K562 (cell line): ENCODE results near the gene KCNAB1. TPM values are rescaled to one million over a fixed set of nuclear protein-coding genes. Genes with fewer than 3 reads are reported as not detected.

Experiments used
- ATAC-seq: fragments of 200-7000 bp; cut with Tn5 transposase; 3 replicates; pipeline ENCODE4 v1.9.1; 2020; ENCODE audit warnings: moderate library complexity
- BruUV-seq: library from RNA; stranded (reverse); fragments of 400-500 nt; replicated peaks from 2 replicates; lab custom pipeline; 2021; lab: Mats Ljungman, UMichigan
- CTCF ChIA-PET: fragments of 300-600 bp; formaldehyde crosslinking; extraction: SDS; loops from one replicate; lab custom pipeline; 2021; ENCODE audit warnings: low intra/inter-chr PET ratio; lab: Yijun Ruan, JAX
- POLR2A ChIA-PET: fragments of 300-600, 350-650 bp; sonication (Branson Sonifier 250); formaldehyde crosslinking; extraction: SDS; loops from one replicate; lab custom pipeline; 2021; ENCODE audit warnings: antibody characterized with exemption, inconsistent platforms; lab: Yijun Ruan, JAX
- DNase-seq, 4 experiments: peaks; one replicate each; pipeline versions ENCODE4 v3.0.0 to v3.0.0-alpha.2; 2011 to 2018; ENCODE audit warnings: low spot score in 3 of 4, mixed read lengths in 3 of 4; ENCODE audit errors: extremely low read depth in 1 of 4
- FAIRE-seq: peaks from 2 replicates; lab custom pipeline; 2011; peaks lifted over from hg19 to GRCh38; lab: Jason Lieb, UNC
- H2AFZ ChIP-seq: 2 replicates; pipeline ENCODE4 v1.6.0; 2011; ENCODE audit warnings: low read depth, low read length, control low read depth, inconsistent platforms
- H3K27ac ChIP-seq: fragments of 200-600 bp; 3 replicates; pipeline ENCODE4 v1.8.0; 2011; ENCODE audit warnings: low read depth, mild to moderate bottlenecking, control low read depth, inconsistent platforms, low read length, moderate library complexity, mixed read lengths; ENCODE audit errors: extremely low read depth
- H3K27me3 ChIP-seq, 2 experiments: fragments of 300-600 bp in 1 of 2; 2 replicates in 1 of 2; 3 replicates in 1 of 2; pipeline versions ENCODE4 v1.6.0 to v1.8.0; 2011; ENCODE audit warnings: inconsistent platforms in 2 of 2, low read length in 2 of 2, mild to moderate bottlenecking in 1 of 2, mixed read lengths in 1 of 2, moderate library complexity in 1 of 2; ENCODE audit not compliant: control insufficient read depth in 2 of 2, insufficient read depth in 2 of 2
- H3K36me3 ChIP-seq: fragments of 300-600 bp; 3 replicates; pipeline ENCODE4 v1.8.0; 2011; ENCODE audit warnings: mild to moderate bottlenecking, low read length, inconsistent platforms; ENCODE audit not compliant: control insufficient read depth, insufficient read depth
- H3K4me1 ChIP-seq, 2 experiments: fragments of 200-600 bp in 1 of 2; replicated peaks in 1 of 2; 2 replicates in 1 of 2; 3 replicates in 1 of 2; pipeline versions ENCODE4 v1.5.1 to v1.8.0; 2011; ENCODE audit warnings: inconsistent platforms in 2 of 2, low read length in 2 of 2, mild to moderate bottlenecking in 1 of 2, mixed read lengths in 1 of 2, moderate library complexity in 1 of 2; ENCODE audit not compliant: control insufficient read depth in 2 of 2, insufficient read depth in 2 of 2
- H3K4me2 ChIP-seq: 2 replicates; pipeline ENCODE4 v1.6.1; 2011; ENCODE audit warnings: low read length, control low read depth, inconsistent platforms, mixed read lengths; ENCODE audit not compliant: insufficient read depth
- H3K4me3 ChIP-seq: fragments of 200-600 bp; sonication (generic), shearing (Covaris generic); 2 replicates; pipeline ENCODE4 v1.5.1; 2016; ENCODE audit warnings: control low read depth, inconsistent platforms
- H3K79me2 ChIP-seq: fragments of 200-600 bp; 3 replicates; pipeline ENCODE4 v1.8.0; 2011; ENCODE audit warnings: low read length, inconsistent platforms; ENCODE audit not compliant: control insufficient read depth, insufficient read depth
- H3K9ac ChIP-seq, 2 experiments: 2 replicates each; pipeline versions ENCODE4 v1.6.0 to v1.6.1; 2011; ENCODE audit warnings: low read depth in 2 of 2, low read length in 2 of 2, control low read depth in 1 of 2, inconsistent platforms in 1 of 2, mild to moderate bottlenecking in 1 of 2, mixed read lengths in 1 of 2; ENCODE audit not compliant: insufficient read depth in 1 of 2
- H3K9me1 ChIP-seq: one replicate; pipeline ENCODE4 v1.6.0; 2011; ENCODE audit warnings: inconsistent platforms, mild to moderate bottlenecking, low read length, moderate library complexity; ENCODE audit not compliant: control insufficient read depth, insufficient read depth
- H3K9me3 ChIP-seq: replicated peaks from 2 replicates; pipeline ENCODE4 v1.5.1; 2011; ENCODE audit warnings: low read depth, low read length, inconsistent platforms; ENCODE audit not compliant: control insufficient read depth, insufficient read depth
- H4K20me1 ChIP-seq: replicated peaks from 2 replicates; pipeline ENCODE4 v1.6.1; 2011; ENCODE audit warnings: low read length, inconsistent platforms, mixed read lengths; ENCODE audit not compliant: control insufficient read depth, insufficient read depth
- ADNP ChIP-seq: fragments of 200-800 bp; sonication (Bioruptor generic); IDR thresholded peaks from 2 replicates; pipeline ENCODE4 v1.6.1; 2016; ENCODE audit warnings: missing genetic modification characterization, missing compliant biosample characterization
- BCOR ChIP-seq: fragments of 450-650 bp; IDR thresholded peaks from 2 replicates; pipeline ENCODE4 v1.6.1; 2016
- CEBPB ChIP-seq: fragments of 450-650 bp; IDR thresholded peaks from 2 replicates; pipeline ENCODE4 v1.6.1; 2016; ENCODE audit warnings: missing genetic modification characterization, missing compliant biosample characterization
- CEBPG ChIP-seq, 3 experiments: fragments of 200-800 bp in 1 of 3; sonication (Bioruptor generic) in 1 of 3; sonication (generic) in 1 of 3; formaldehyde crosslinking in 1 of 3; IDR thresholded peaks in 2 of 3; conservative IDR thresholded peaks in 1 of 3; 2 replicates each; pipeline versions ENCODE4 v1.6.1 to v1.8.0; 2016 to 2022; ENCODE audit warnings: missing compliant biosample characterization in 2 of 3, missing genetic modification characterization in 2 of 3, mild to moderate bottlenecking in 1 of 3, missing genetic modification reagents in 1 of 3
- DACH1 ChIP-seq: fragments of 450-650 bp; IDR thresholded peaks from 2 replicates; pipeline ENCODE4 v1.6.1; 2018; ENCODE audit not compliant: partially characterized antibody
- KLF10 ChIP-seq: fragments of 250-450 bp; sonication (Bioruptor Pico); IDR thresholded peaks from 2 replicates; pipeline ENCODE4 v1.6.1; 2021; ENCODE audit warnings: matching md5 sums
- L3MBTL2 ChIP-seq: fragments of 450-650 bp; IDR thresholded peaks from 2 replicates; pipeline ENCODE4 v1.6.1; 2016; ENCODE audit warnings: mild to moderate bottlenecking, moderate library complexity
- RBM25 ChIP-seq: fragments of 200-400 bp; formaldehyde crosslinking; IDR thresholded peaks from 2 replicates; pipeline ENCODE4 v1.6.1; 2018; ENCODE audit warnings: low read length, low read depth, moderate library complexity; ENCODE audit not compliant: severe bottlenecking
- RUNX1 ChIP-seq: sonication (generic); IDR thresholded peaks from 2 replicates; pipeline ENCODE4 v1.6.1; 2016; ENCODE audit warnings: antibody characterized with exemption, low read depth
- TAL1 ChIP-seq: fragments of 450-650 bp; IDR thresholded peaks from 2 replicates; pipeline ENCODE4 v1.6.1; 2016; ENCODE audit warnings: mild to moderate bottlenecking
- WGBS: fragments of 100-300 bp; shearing (Covaris generic); methylation state at CpG from one replicate; pipeline ENCODE4 v1.1.6; 2016; ENCODE audit warnings: low coverage, mixed read lengths; ENCODE audit not compliant: insufficient coverage; ENCODE audit errors: missing lambda C conversion rate; 5-methylcytosine and 5-hydroxymethylcytosine counted together
- in situ Hi-C: fragments of 300-500 bp; cut with MboI; formaldehyde crosslinking; loops from 4 replicates; pipeline ENCODE4 v1.15.0; 2018; ENCODE audit warnings: inconsistent platforms, mixed read lengths
- intact Hi-C: fragments of 100-400 bp; cut with micrococcal nuclease; formaldehyde crosslinking; loops from 2 replicates; pipeline ENCODE4 v1.14.2; 2022
- polyA plus RNA-seq, 8 experiments: library from polyadenylated mRNA; depleted of rRNA in 4 of 8; stranded (reverse) in 5 of 8; unstranded in 3 of 8; fragments of >200 nt; fragmentation: Nextera tagmentation in 2 of 8; fragmentation: Illumina TruSeq in 1 of 8; extraction: Ambion mirVana in 2 of 8; extraction: Trizol in 1 of 8; gene quantifications; 2 replicates each; pipeline versions ENCODE4 v1.2.1 to v1.2.3, GENCODE V29; 2011 to 2014; ENCODE audit warnings: inconsistent platforms in 1 of 8, missing spikeins in 1 of 8
- total RNA-seq, 7 experiments: library from RNA; depleted of rRNA in 6 of 7; stranded (reverse); fragments of >200 nt in 6 of 7; fragmentation: Illumina TruSeq in 2 of 7; extraction: Trizol in 2 of 7; gene quantifications; 2 replicates each; pipeline versions ENCODE4 v1.2.1 to v1.2.3, GENCODE V29; 2011 to 2021; ENCODE audit warnings: low replicate concordance in 1 of 7
- TF ChIP-seq, protein P1 (sequence below): fragments of 250-450 bp; sonication (Bioruptor Pico); IDR thresholded peaks from 2 replicates; pipeline ENCODE4 v1.8.0; 2021; ENCODE audit warnings: moderate library complexity, mild to moderate bottlenecking, inconsistent platforms

The KCNAB1 gene
- total and polyA plus RNA-seq, 9 of the 15 experiments (the other 6 are each of a cell fraction or from before 2014, with no cell fraction given): 0.14 to 1.2 (median 0.51) TPM

DNA sequence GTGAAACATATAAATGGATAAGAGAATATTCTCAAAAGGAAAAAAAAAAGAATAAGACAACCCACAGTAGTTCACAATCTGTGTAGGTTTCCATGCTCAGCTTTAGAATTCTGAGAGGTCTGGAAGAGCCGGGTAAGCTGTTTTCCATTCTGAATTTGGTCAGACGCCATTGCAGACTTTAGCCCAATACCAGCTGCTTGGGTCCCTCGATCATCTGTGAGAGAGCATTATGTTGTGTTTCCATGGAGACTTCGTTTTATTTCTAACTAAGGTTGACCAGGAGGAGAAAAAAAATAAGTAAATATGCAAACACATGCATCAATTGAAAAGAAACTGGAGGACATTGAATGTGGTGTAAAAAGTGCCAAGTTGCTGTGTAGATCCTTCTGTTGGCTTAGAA lies 25.5 kb downstream of the KCNAB1 start:
- ChIA-PET CTCF (no interaction called here), POLR2A (interaction anchor here (1.0 kb wide), 1 partner anchor 20 kb away, joined by 4 read pairs; no protein-coding TSS in a partner anchor)
- intact Hi-C loops (no loop called here), in situ Hi-C loops (loop anchor here (5.0 to 25.0 kb wide), 2 partner anchors 541 to 991 kb away; no protein-coding TSS in a partner anchor)
- Histone ChIP-seq H3K36me3 (no peaks in the 10 kb centered on the region), H4K20me1 (no peaks in the 10 kb centered on the region), H3K9ac (no peak overlapping the region), H3K79me2 (no peaks in the 10 kb centered on the region), H3K4me3 (no peak overlapping the region), H3K4me2 (no peak overlapping the region), H2AFZ (no peak overlapping the region), H3K4me1 (peaks cover 0 to 7% of the 10 kb centered on the region in 2 experiments; a peak in 2 of 5 replicates), H3K27ac (no peak overlapping the region), H3K9me3 (no peaks in the 10 kb centered on the region), H3K9me1 (no peaks in the 10 kb centered on the region), H3K27me3 (peaks cover 3 to 9% of the 10 kb centered on the region in 2 experiments; a peak in 3 of 5 replicates)
- DNase-seq (no peak), ATAC-seq (no peak), FAIRE-seq (no peak)
- WGBS: 0% methylated on average over 4 of the region's 4 CpGs
- TF ChIP-seq L3MBTL2 (no peak), RUNX1 (no peak)
- no TSS peak for BruUV-seq

DNA sequence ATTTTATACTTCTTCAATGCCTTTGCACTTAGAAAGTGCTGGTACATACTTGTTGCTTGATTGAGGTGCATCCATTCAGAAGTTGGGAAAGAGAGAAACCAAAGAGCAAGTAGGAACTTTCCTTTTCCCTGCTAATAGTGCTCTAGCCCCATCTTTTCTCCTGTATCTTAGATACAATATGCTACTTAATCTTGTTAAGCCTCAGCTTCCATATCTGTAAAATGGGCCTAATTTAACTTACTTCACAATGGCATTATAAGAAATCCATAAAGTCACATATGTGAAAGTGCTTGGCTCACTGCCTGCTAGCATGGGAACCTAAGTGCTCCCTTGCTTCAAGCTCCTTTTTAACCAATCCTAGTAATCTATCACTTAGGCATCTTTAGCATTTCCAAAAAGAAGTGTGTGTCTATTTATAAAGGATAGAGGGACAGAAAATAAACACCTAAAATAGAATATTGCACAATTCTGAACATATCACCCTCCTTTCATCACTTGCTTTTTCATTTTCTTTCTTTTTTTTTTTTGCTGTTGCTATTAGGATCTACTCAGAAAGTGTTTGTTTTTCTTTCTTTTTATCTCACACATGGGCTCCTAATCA lies 28.1 kb downstream of the KCNAB1 start:
- no TSS peak for BruUV-seq
- intact Hi-C loops: no loop called here
- Histone ChIP-seq H3K9ac (no peak overlapping the region), H3K79me2 (no peaks in the 10 kb centered on the region), H3K9me3 (no peaks in the 10 kb centered on the region), H3K27me3 (peaks cover 2 to 8% of the 10 kb centered on the region in 2 experiments; a peak in 2 of 5 replicates), H3K4me2 (peak overlapping the region; percentile 28; the same call in 1 of the 2 replicates), H3K36me3 (no peaks in the 10 kb centered on the region), H4K20me1 (no peaks in the 10 kb centered on the region), H3K4me1 (peaks cover 0 to 7% of the 10 kb centered on the region in 2 experiments; a peak in 2 of 5 replicates), H3K9me1 (no peaks in the 10 kb centered on the region), H3K4me3 (no peak overlapping the region), H3K27ac (no peak overlapping the region), H2AFZ (peak overlapping the region; percentile 53; the same call in 1 of the 2 replicates)
- POLR2A ChIA-PET: no interaction called here
- TF ChIP-seq ADNP (tag) (peak; percentile 66; the same call in 1 of the 2 replicates), CEBPG (CRISPR knock-in tag; IDR thresholded peaks at IDR 0.05) (no peak), CEBPG (tag; conservative IDR thresholded peaks at IDR 0.05 in 1 of 2, IDR thresholded peaks at IDR 0.05 in 1 of 2) (peak; percentile 53 to 80), TAL1 (no peak), RBM25 (peak; percentile 86), DACH1 (no peak), BCOR (peak; percentile 39; the same call in 1 of the 2 replicates), KLF10 (CRISPR knock-in tag) (no peak), CEBPB (tag) (peak; percentile 61; the same call in 1 of the 2 replicates)
- TF ChIP-seq, protein P1, sequence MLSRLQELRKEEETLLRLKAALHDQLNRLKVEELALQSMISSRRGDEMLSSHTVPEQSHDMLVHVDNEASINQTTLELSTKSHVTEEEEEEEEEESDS: no peak
- ATAC-seq: no peak
- CTCF ChIA-PET: no interaction called here
- DNase-seq: no peak
- no peak for FAIRE-seq
- in situ Hi-C loops: loop anchor here (5.0 to 25.0 kb wide), 2 partner anchors 539 to 989 kb away; no protein-coding TSS in a partner anchor
